Subcutaneous abdominal adipose tissue (tissue), 5 donors: ENCODE results near the gene EDN3.

Experiments used
- H3K27ac ChIP-seq: one replicate; pipeline ENCODE4 v1.7.0; 2013; ENCODE audit warnings: low read depth, mild to moderate bottlenecking, inconsistent platforms, low read length, moderate library complexity
- H3K27me3 ChIP-seq, 5 donors: one replicate each; pipeline ENCODE4 v1.7.0; 2013; ENCODE audit warnings: low read length in 5 of 5, inconsistent platforms in 1 of 5; ENCODE audit not compliant: control insufficient read depth in 5 of 5, insufficient read depth in 4 of 5
- H3K36me3 ChIP-seq, 5 donors: one replicate each; pipeline ENCODE4 v1.7.0; 2013; ENCODE audit warnings: low read length in 5 of 5; ENCODE audit not compliant: control insufficient read depth in 5 of 5, insufficient read depth in 5 of 5
- H3K4me1 ChIP-seq, 5 donors: one replicate each; pipeline ENCODE4 v1.7.0; 2013; ENCODE audit warnings: low read length in 5 of 5, mild to moderate bottlenecking in 3 of 5, moderate library complexity in 1 of 5; ENCODE audit not compliant: control insufficient read depth in 5 of 5, insufficient read depth in 5 of 5
- H3K4me3 ChIP-seq, 5 donors: one replicate each; pipeline ENCODE4 v1.7.0; 2013; ENCODE audit warnings: low read length in 5 of 5, low read depth in 1 of 5
- H3K9ac ChIP-seq, 5 donors: one replicate each; pipeline ENCODE4 v1.7.0; 2013; ENCODE audit warnings: low read length in 5 of 5, mild to moderate bottlenecking in 4 of 5, moderate library complexity in 3 of 5
- H3K9me3 ChIP-seq, 5 donors: one replicate each; pipeline ENCODE4 v1.7.0; 2013; ENCODE audit warnings: low read length in 5 of 5; ENCODE audit not compliant: control insufficient read depth in 5 of 5
- donor health status: healthy.
- donor health status: healthy.
- donor health status: healthy.
- donor health status: healthy.
- donor health status: healthy.

Gene EDN3

DNA sequence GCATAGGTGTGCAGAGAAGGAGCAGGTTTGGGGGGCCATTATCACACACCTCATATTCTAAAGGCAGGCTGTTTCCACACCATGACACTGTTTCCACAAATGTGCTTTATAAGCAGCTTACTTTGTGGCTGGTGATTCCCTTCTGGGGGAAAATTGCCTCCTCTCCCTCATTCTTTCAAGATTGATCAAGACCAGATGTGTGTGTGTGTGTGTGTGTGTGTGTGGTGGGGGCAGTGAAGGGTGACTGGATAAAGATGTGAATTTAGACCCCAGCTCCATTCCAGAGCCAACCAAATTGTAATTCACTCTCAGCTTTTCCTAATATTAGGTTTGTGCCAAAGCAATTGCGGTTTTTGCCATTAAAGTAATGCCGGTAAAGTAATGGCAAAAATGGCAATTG lies 45.6 kb downstream of the EDN3 start:
- Histone ChIP-seq H3K36me3 (no peaks in the 10 kb centered on the region), H3K9me3 (peaks cover 0 to 10% (median 0%) of the 10 kb centered on the region in 5 donors), H3K4me3 (no peak overlapping the region), H3K27me3 (peaks cover 0 to 16% (median 11%) of the 10 kb centered on the region in 5 donors), H3K4me1 (peaks cover 0 to 10% (median 4%) of the 10 kb centered on the region in 5 donors), H3K9ac (no peak overlapping the region), H3K27ac (no peak overlapping the region)

DNA sequence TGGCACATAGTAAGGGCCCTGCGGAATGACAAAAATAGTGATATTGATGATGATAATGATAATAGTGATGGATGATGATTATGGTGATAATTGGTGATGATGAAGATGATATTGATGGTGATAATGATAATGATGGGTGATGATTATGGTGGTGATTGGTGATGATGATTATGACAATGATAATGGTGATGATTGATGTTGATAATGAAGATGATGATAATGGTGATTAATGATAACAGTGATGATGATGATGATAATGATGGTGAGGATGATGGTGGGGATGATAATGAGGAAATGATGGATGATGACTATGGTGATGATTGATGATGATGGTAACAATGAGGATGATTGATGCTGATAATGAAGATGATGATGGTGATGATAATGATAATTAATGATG lies 48.9 kb downstream of the EDN3 start:
- no peak overlapping the region for H3K27ac ChIP-seq

GRCh38 chr20:59350330-59351156 lies 50.1 kb downstream of the EDN3 start:
- no peak overlapping the region for H3K4me3 ChIP-seq
- peaks cover 0 to 7% (median 0%) of the 10 kb centered on the region in 5 donors for H3K27me3 ChIP-seq
- no peak overlapping the region for H3K9ac ChIP-seq
- no peaks in the 10 kb centered on the region for H3K9me3 ChIP-seq
- H3K27ac ChIP-seq: no peak overlapping the region
- H3K4me1 ChIP-seq: no peaks in the 10 kb centered on the region
- H3K36me3 ChIP-seq: no peaks in the 10 kb centered on the region

More for the DNA sequence above, 48.9 kb downstream of the EDN3 start:
- no peak overlapping the region for H3K9ac ChIP-seq
- H3K36me3 ChIP-seq: no peaks in the 10 kb centered on the region
- H3K4me3 ChIP-seq: no peak overlapping the region
- peaks cover 0 to 5% (median 0%) of the 10 kb centered on the region in 5 donors for H3K27me3 ChIP-seq
- peaks cover 0 to 5% (median 0%) of the 10 kb centered on the region in 5 donors for H3K9me3 ChIP-seq
- H3K4me1 ChIP-seq: no peaks in the 10 kb centered on the region

GRCh38 chr20:59351157-59352040 lies 51.0 kb downstream of the EDN3 start:
- H3K4me3 ChIP-seq: no peak overlapping the region
- H3K36me3 ChIP-seq: no peaks in the 10 kb centered on the region
- H3K4me1 ChIP-seq: peaks cover 0 to under 1% (median 0%) of the 10 kb centered on the region in 5 donors
- H3K9me3 ChIP-seq: no peaks in the 10 kb centered on the region
- peaks cover 0 to 12% (median 0%) of the 10 kb centered on the region in 5 donors for H3K27me3 ChIP-seq
- no peak overlapping the region for H3K27ac ChIP-seq
- H3K9ac ChIP-seq: no peak overlapping the region

DNA sequence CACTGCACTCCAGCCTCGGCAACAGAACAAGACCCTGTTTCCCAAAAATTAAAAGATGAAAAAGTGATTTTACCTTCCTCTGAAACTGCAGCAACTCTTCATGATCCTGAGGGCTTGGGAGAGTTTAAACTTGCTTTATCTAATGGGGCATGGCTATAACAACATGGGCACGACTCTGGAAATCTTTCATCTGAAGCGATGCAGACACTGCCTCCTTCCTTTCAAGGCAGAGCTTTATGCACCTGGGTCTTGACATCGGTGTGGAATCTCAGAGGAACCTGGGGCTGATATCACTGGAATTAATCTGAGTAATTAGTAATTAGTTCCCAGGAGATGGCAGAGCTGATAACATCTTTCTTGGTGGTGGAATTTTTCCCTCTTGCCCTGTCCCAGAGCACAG lies 52.1 kb downstream of the EDN3 start:
- no peaks in the 10 kb centered on the region for H3K36me3 ChIP-seq
- no peak overlapping the region for H3K9ac ChIP-seq
- H3K27ac ChIP-seq: no peak overlapping the region
- peaks cover 0 to 2% (median 0%) of the 10 kb centered on the region in 5 donors for H3K9me3 ChIP-seq
- peaks cover 0 to 6% (median 4%) of the 10 kb centered on the region in 5 donors for H3K4me1 ChIP-seq
- H3K27me3 ChIP-seq: peaks cover 0 to 14% (median 0%) of the 10 kb centered on the region in 5 donors
- H3K4me3 ChIP-seq: no peak overlapping the region

GRCh38 chr20:59352990-59353389 lies 52.6 kb downstream of the EDN3 start:
- Histone ChIP-seq H3K27ac (no peak overlapping the region), H3K27me3 (peaks cover 0 to 14% (median 0%) of the 10 kb centered on the region in 5 donors), H3K9me3 (peaks cover 0 to 2% (median 0%) of the 10 kb centered on the region in 5 donors), H3K36me3 (no peaks in the 10 kb centered on the region), H3K4me1 (peaks cover 0 to 6% (median 4%) of the 10 kb centered on the region in 5 donors), H3K4me3 (no peak overlapping the region), H3K9ac (no peak overlapping the region)

- Histone ChIP-seq H3K36me3 (no peaks in the 10 kb centered on the region), H3K27me3 (peaks cover 0 to 14% (median 0%) of the 10 kb centered on the region in 5 donors), H3K9ac (no peak overlapping the region), H3K4me1 (peaks cover 0 to 6% (median 4%) of the 10 kb centered on the region in 5 donors), H3K27ac (no peak overlapping the region), H3K9me3 (peaks cover 0 to 2% (median 0%) of the 10 kb centered on the region in 5 donors), H3K4me3 (no peak overlapping the region)
Measured at GRCh38 chr20:59354460-59354859, 54.0 kb downstream of the EDN3 start.

DNA sequence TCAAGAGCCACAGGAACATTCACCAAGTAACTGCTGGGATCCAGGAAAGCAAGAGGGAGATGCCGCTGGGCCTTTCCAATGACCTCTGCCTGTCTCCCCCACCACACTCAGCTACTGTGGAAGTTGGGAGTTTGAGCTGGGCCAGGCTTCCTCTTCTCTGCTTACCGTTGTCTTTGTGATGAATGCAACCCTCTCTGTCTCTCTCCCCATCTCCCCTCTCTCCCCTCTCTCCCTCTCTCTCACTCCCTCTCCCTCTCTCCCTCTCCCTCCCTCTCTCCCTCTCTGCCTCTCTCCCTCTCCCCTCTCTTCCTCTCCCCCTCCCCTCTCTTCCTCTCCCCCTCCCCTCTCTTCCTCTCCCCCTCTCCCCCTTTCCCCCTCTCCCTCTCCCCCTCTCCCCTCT lies 54.8 kb downstream of the EDN3 start:
- Histone ChIP-seq H3K36me3 (no peaks in the 10 kb centered on the region), H3K4me3 (no peak overlapping the region), H3K27me3 (peaks cover 0 to 14% (median 0%) of the 10 kb centered on the region in 5 donors), H3K9ac (no peak overlapping the region), H3K4me1 (peaks cover 0 to 6% (median 4%) of the 10 kb centered on the region in 5 donors), H3K27ac (no peak overlapping the region), H3K9me3 (peaks cover 0 to 2% (median 0%) of the 10 kb centered on the region in 5 donors)

DNA sequence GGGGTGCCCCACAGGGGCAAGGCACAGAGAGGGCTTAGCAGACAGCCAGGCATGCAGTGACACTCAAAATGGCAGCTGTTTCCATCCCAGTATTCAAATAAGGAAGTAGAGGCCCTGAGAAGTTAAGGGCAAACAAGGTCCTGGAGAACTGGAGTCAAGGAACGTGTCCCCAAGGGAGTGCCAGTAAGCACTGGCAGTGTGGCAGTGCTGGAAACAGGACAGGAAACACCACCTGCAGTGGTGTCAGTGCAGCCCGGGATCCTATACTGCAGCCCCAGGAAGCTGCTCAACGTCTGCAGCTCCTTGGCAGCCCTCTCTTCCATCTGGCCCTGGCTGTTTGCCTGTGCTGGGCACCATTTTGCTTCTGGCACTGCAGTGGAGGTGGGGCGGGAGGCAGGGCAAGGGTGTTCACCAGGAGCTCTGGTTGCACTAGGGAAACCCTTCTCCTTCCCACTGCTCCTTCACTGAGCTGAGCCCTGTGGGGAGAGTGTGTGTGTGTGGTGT lies 56.3 kb downstream of the EDN3 start:
- Histone ChIP-seq H3K36me3 (no peaks in the 10 kb centered on the region), H3K27me3 (peaks cover 0 to 14% (median 0%) of the 10 kb centered on the region in 5 donors), H3K9me3 (peaks cover 0 to 2% (median 0%) of the 10 kb centered on the region in 5 donors), H3K4me1 (peaks cover 0 to 6% (median 4%) of the 10 kb centered on the region in 5 donors), H3K27ac (no peak overlapping the region), H3K9ac (no peak overlapping the region), H3K4me3 (no peak overlapping the region)
